HepG2 (cell line): ENCODE data around the gene TMIGD2. TPM values are rescaled to one million over a fixed set of nuclear protein-coding genes. Genes with fewer than 3 reads are reported as not detected.

ENCODE experiments used
- ATAC-seq: fragments of 200-7000 bp; cut with Tn5 transposase; 3 replicates; pipeline ENCODE4 v1.9.1; 2020; ENCODE audit warnings: mild to moderate bottlenecking, moderate library complexity
- BruUV-seq: library from RNA; stranded (reverse); fragments of 400-500 nt; replicated peaks from 2 replicates; lab custom pipeline; 2021; lab: Mats Ljungman, UMichigan
- CTCF ChIA-PET: fragments of 300-600 bp; formaldehyde crosslinking; extraction: SDS; loops from one replicate; lab custom pipeline; 2021; ENCODE audit warnings: low total read pairs, inconsistent platforms, low intra/inter-chr PET ratio; lab: Yijun Ruan, JAX
- POLR2A ChIA-PET: fragments of 350-600 bp; sonication (Branson Sonifier 250); formaldehyde crosslinking; loops from one replicate; lab custom pipeline; 2020; ENCODE audit warnings: antibody characterized with exemption, inconsistent platforms; lab: Yijun Ruan, JAX
- DNase-seq: peaks from one replicate; pipeline ENCODE4 v3.0.0-alpha.2; 2015; ENCODE audit warnings: low spot score
- FAIRE-seq: peaks from 3 replicates; lab custom pipeline; 2011; peaks lifted over from hg19 to GRCh38; lab: Jason Lieb, UNC
- H2AFZ ChIP-seq: one replicate; pipeline ENCODE4 v1.6.1; 2011; ENCODE audit warnings: low read length, inconsistent platforms
- H3K27ac ChIP-seq: fragments of 300-600 bp; 3 replicates; pipeline ENCODE4 v1.8.0; 2011; ENCODE audit warnings: mixed run types, mild to moderate bottlenecking, mixed read lengths, low read length, inconsistent platforms; ENCODE audit not compliant: insufficient read depth; ENCODE audit errors: extremely low read length
- H3K27me3 ChIP-seq, 2 experiments: fragments of 200-600 bp in 1 of 2; 2 replicates in 1 of 2; 3 replicates in 1 of 2; pipeline versions ENCODE4 v1.6.0 to v1.8.0; 2011; ENCODE audit warnings: low read length in 2 of 2, mild to moderate bottlenecking in 2 of 2, moderate library complexity in 2 of 2, inconsistent platforms in 1 of 2; ENCODE audit not compliant: insufficient read depth in 2 of 2, control insufficient read depth in 1 of 2
- H3K36me3 ChIP-seq, 2 experiments: fragments of 200-600 bp in 1 of 2; replicated peaks in 1 of 2; 2 replicates in 1 of 2; 3 replicates in 1 of 2; pipeline versions ENCODE4 v1.5.1 to v1.8.0; 2011; ENCODE audit warnings: low read length in 2 of 2, inconsistent platforms in 1 of 2; ENCODE audit not compliant: insufficient read depth in 2 of 2, control insufficient read depth in 1 of 2
- H3K4me1 ChIP-seq: 2 replicates; pipeline ENCODE4 v1.5.1; 2012; ENCODE audit warnings: low read length, inconsistent platforms; ENCODE audit not compliant: insufficient read depth
- H3K4me2 ChIP-seq: 2 replicates; pipeline ENCODE4 v1.6.0; 2011; ENCODE audit warnings: low read depth, low read length, inconsistent platforms
- H3K4me3 ChIP-seq, 3 experiments: fragments of 200-600 bp in 1 of 3; sonication (generic), shearing (Covaris generic) in 1 of 3; replicated peaks in 1 of 3; 2 replicates each; pipeline ENCODE4 v1.5.1; 2011 to 2016; ENCODE audit warnings: low read length in 3 of 3, inconsistent platforms in 2 of 3, low read depth in 2 of 3, mild to moderate bottlenecking in 2 of 3, control low read depth in 1 of 3, mixed read lengths in 1 of 3; ENCODE audit not compliant: insufficient read depth in 1 of 3
- H3K79me2 ChIP-seq: one replicate; pipeline ENCODE4 v1.6.1; 2011; ENCODE audit warnings: low read length, inconsistent platforms; ENCODE audit not compliant: insufficient read depth
- H3K9ac ChIP-seq: 2 replicates; pipeline ENCODE4 v1.6.0; 2011; ENCODE audit warnings: mild to moderate bottlenecking, low read depth, low read length, inconsistent platforms; ENCODE audit not compliant: insufficient read depth
- H3K9me3 ChIP-seq: 2 replicates; pipeline ENCODE4 v1.5.1; 2012; ENCODE audit warnings: mild to moderate bottlenecking, low read length
- H4K20me1 ChIP-seq: 2 replicates; pipeline ENCODE4 v1.6.0; 2011; ENCODE audit warnings: inconsistent platforms, mild to moderate bottlenecking, low read length, moderate library complexity; ENCODE audit not compliant: insufficient read depth
- FOXP1 ChIP-seq, 2 experiments: fragments of 450-650 bp in 1 of 2; IDR thresholded peaks; 2 replicates each; pipeline ENCODE4 v1.6.1; 2017 to 2018; ENCODE audit warnings: antibody characterized with exemption in 1 of 2
- MXD1 ChIP-seq: sonication (generic); formaldehyde crosslinking; IDR thresholded peaks from 2 replicates; pipeline ENCODE4 v1.4.0; 2020; ENCODE audit warnings: mild to moderate bottlenecking, missing genetic modification reagents
- MZF1 ChIP-seq: sonication (generic); formaldehyde crosslinking; IDR thresholded peaks from 2 replicates; pipeline ENCODE4 v1.8.1; 2023; ENCODE audit warnings: mild to moderate bottlenecking, missing genetic modification reagents, borderline replicate concordance
- POLR2A ChIP-seq, 2 experiments: IDR thresholded peaks; 2 replicates each; pipeline ENCODE4 v1.6.1; 2011; ENCODE audit warnings: low read depth in 2 of 2, low read length in 2 of 2, mild to moderate bottlenecking in 1 of 2, moderate library complexity in 1 of 2; ENCODE audit not compliant: insufficient read depth in 1 of 2
- SNRNP70 ChIP-seq: fragments of 200-400 bp; formaldehyde crosslinking; IDR thresholded peaks from 2 replicates; pipeline ENCODE4 v1.6.1; 2017; ENCODE audit warnings: mild to moderate bottlenecking, low read depth, low read length, moderate library complexity
- STAT5B ChIP-seq: sonication (generic); formaldehyde crosslinking; IDR thresholded peaks from 2 replicates; pipeline ENCODE4 v1.4.0; 2020; ENCODE audit warnings: missing genetic modification reagents
- ZNF407 ChIP-seq: sonication (generic); formaldehyde crosslinking; IDR thresholded peaks from one replicate; pipeline ENCODE4 v1.5.1; 2020; ENCODE audit warnings: mild to moderate bottlenecking, missing genetic modification reagents; ENCODE audit errors: not compliant biosample characterization
- ZNF598 ChIP-seq: sonication (generic); formaldehyde crosslinking; IDR thresholded peaks from 2 replicates; pipeline ENCODE4 v1.5.1; 2020; ENCODE audit warnings: mild to moderate bottlenecking, missing genetic modification reagents, borderline replicate concordance
- WGBS: methylation state at CpG from one replicate; pipeline ENCODE4 v1.1.6; 2017; ENCODE audit warnings: low lambda C conversion rate; 5-methylcytosine and 5-hydroxymethylcytosine counted together
- in situ Hi-C: cut with HindIII; loops from 2 replicates; pipeline ENCODE4 v1.10.0; 2017; ENCODE audit warnings: low pct_unique_long_range_greater_than_20kb; ENCODE audit not compliant: extremely low pct_ligation_motif_present
- intact Hi-C: fragments of 100-400 bp; cut with micrococcal nuclease; formaldehyde crosslinking; loops from one replicate; pipeline ENCODE4 v1.10.0; 2022; ENCODE audit not compliant: unreplicated experiment
- polyA plus RNA-seq, 8 experiments: library from polyadenylated mRNA; depleted of rRNA in 3 of 8; stranded (reverse) in 7 of 8; unstranded in 1 of 8; fragments of >200 nt; fragmentation: Illumina TruSeq in 4 of 8; extraction: Trizol in 4 of 8; gene quantifications; 2 replicates each; pipeline versions ENCODE4 v1.2.1 to v1.2.3, GENCODE V29; 2011 to 2016; ENCODE audit warnings: low read depth in 4 of 8, missing spikeins in 1 of 8, mixed read lengths in 1 of 8; ENCODE audit not compliant: insufficient read depth in 1 of 8
- total RNA-seq, 5 experiments: library from RNA; depleted of rRNA; stranded (reverse); fragments of >200 nt; fragmentation: Illumina TruSeq; extraction: Trizol; gene quantifications; 2 replicates each; pipeline ENCODE4 v1.2.3, GENCODE V29; 2016; ENCODE audit warnings: low read depth in 1 of 5
- TF ChIP-seq, protein P1 (sequence below): sonication (generic); formaldehyde crosslinking; IDR thresholded peaks from 2 replicates; pipeline ENCODE4 v1.5.0; 2020; ENCODE audit warnings: mild to moderate bottlenecking, missing genetic modification reagents, borderline replicate concordance
- TF ChIP-seq, protein P2 (sequence below): IDR thresholded peaks from 2 replicates; pipeline ENCODE4 v1.6.1; 2016; ENCODE audit warnings: mild to moderate bottlenecking

The TMIGD2 gene
- total and polyA plus RNA-seq, 2 of the 13 experiments (the other 11 are each of a cell fraction or from before 2014, with no cell fraction given): 0.11 to 1.0 TPM

DNA sequence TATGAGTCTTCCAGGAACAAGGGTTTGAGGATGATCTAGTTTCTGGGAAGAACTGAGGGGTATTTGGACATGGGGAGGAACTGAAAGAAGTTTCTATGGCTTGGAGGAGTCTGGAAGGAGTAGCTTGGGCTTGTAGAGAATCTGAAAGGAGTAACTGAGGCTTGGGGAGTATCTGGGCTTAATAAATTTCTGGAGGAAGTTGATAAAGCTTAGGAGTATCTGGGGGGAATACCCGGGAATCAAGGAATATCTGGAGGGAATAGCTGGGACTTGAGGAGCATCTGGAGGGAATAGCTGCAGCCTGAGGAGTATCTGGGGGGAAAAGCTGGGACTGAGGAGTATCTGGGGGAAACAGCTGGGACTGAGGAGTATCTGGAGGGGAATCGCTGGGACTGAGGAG lies 18.2 kb upstream of the TMIGD2 start:
- BruUV-seq: no TSS peak
- H4K20me1 ChIP-seq: no peaks in the 10 kb centered on the region
- H3K27ac ChIP-seq: no peak overlapping the region
- WGBS: 10% methylated on average over 2 of the region's 2 CpGs
- in situ Hi-C loops: no loop called here
- H3K4me1 ChIP-seq: no peaks in the 10 kb centered on the region
- DNase-seq (no peak), ATAC-seq (no peak), FAIRE-seq (no peak)
- H3K27me3 ChIP-seq: no peaks in the 10 kb centered on the region
- no peak overlapping the region for H2AFZ ChIP-seq
- H3K4me2 ChIP-seq: no peak overlapping the region
- no peak overlapping the region for H3K9ac ChIP-seq
- ChIA-PET POLR2A (interaction anchor here (3.0 to 4.1 kb wide), 2 partner anchors 10 to 23 kb away, joined by 17 to 22 read pairs; partner anchors contain the start of gene MPND), CTCF (no interaction called here)
- H3K4me3 ChIP-seq: no peak overlapping the region
- H3K79me2 ChIP-seq: no peaks in the 10 kb centered on the region
- intact Hi-C loops: no loop called here
- no peaks in the 10 kb centered on the region for H3K36me3 ChIP-seq
- no peaks in the 10 kb centered on the region for H3K9me3 ChIP-seq
- TF ChIP-seq MZF1 (CRISPR knock-in tag) (no peak), ZNF598 (CRISPR knock-in tag) (no peak), SNRNP70 (no peak), MXD1 (CRISPR knock-in tag) (no peak), ZNF407 (no peak), POLR2A (IDR thresholded peaks at IDR 0.05; ENCODE audit: insufficient read depth in 1 of 2, low read depth in 2 of 2, low read length in 2 of 2) (no peak), FOXP1 (IDR thresholded peaks at IDR 0.05) (no peak), FOXP1 (CRISPR knock-in tag; IDR thresholded peaks at IDR 0.05) (no peak), STAT5B (no peak)
- TF ChIP-seq, protein P1, sequence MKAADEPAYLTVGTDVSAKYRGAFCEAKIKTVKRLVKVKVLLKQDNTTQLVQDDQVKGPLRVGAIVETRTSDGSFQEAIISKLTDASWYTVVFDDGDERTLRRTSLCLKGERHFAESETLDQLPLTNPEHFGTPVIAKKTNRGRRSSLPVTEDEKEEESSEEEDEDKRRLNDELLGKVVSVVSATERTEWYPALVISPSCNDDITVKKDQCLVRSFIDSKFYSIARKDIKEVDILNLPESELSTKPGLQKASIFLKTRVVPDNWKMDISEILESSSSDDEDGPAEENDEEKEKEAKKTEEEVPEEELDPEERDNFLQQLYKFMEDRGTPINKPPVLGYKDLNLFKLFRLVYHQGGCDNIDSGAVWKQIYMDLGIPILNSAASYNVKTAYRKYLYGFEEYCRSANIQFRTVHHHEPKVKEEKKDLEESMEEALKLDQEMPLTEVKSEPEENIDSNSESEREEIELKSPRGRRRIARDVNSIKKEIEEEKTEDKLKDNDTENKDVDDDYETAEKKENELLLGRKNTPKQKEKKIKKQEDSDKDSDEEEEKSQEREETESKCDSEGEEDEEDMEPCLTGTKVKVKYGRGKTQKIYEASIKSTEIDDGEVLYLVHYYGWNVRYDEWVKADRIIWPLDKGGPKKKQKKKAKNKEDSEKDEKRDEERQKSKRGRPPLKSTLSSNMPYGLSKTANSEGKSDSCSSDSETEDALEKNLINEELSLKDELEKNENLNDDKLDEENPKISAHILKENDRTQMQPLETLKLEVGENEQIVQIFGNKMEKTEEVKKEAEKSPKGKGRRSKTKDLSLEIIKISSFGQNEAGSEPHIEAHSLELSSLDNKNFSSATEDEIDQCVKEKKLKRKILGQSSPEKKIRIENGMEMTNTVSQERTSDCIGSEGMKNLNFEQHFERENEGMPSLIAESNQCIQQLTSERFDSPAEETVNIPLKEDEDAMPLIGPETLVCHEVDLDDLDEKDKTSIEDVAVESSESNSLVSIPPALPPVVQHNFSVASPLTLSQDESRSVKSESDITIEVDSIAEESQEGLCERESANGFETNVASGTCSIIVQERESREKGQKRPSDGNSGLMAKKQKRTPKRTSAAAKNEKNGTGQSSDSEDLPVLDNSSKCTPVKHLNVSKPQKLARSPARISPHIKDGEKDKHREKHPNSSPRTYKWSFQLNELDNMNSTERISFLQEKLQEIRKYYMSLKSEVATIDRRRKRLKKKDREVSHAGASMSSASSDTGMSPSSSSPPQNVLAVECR: no peak
- TF ChIP-seq, protein P2, sequence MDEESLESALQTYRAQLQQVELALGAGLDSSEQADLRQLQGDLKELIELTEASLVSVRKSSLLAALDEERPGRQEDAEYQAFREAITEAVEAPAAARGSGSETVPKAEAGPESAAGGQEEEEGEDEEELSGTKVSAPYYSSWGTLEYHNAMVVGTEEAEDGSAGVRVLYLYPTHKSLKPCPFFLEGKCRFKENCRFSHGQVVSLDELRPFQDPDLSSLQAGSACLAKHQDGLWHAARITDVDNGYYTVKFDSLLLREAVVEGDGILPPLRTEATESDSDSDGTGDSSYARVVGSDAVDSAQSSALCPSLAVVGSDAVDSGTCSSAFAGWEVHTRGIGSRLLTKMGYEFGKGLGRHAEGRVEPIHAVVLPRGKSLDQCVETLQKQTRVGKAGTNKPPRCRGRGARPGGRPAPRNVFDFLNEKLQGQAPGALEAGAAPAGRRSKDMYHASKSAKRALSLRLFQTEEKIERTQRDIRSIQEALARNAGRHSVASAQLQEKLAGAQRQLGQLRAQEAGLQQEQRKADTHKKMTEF (CRISPR knock-in tag): no peak
